HG03460 (cell line): ENCODE measurements around the gene SNAPIN.
"Not testable (repeated sequence)": the region's sequence is repeated elsewhere in the genome, so short reads cannot be mapped to it uniquely, and the experiment has no call there.

Experiments used
- ATAC-seq: cut with Tn5 transposase; IDR thresholded peaks from one replicate; pipeline ENCODE4 v1.9.1; 2021; ENCODE audit not compliant: unreplicated experiment

The SNAPIN gene

DNA sequence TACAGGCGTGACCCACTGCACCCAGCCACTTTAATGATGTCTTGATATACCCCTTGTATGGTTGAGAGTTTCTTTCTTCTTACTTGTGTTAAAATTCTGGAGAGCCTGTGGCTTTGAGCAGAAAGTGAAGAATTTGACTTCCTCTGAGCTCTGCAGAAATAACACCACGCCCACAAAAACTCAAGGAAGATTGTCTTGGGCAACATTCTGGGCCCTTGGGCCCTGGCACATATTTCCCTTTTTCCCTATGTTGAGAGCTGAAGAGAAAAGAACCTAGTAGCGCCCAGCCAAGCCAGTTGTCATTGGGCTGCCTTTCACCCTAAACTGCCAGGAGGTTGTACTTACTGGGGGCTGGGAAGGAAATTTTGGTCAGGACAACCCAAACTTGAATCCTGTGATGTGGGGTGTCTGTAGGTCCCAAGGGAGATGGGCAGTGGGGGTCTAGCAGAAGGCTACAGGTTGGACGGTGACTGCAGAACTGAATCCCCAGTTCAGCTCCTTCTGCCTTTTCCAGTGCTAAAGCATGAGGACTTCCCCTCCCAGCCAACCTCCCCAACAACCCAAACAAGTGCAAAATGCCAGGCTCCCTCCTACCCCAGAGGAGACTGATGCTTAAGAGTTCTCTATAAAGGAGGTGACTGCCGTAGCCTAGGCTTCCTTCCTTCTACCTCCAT is 11.7 kb upstream of the SNAPIN start:
- no peak for ATAC-seq

GRCh38 chr1:153647346-153647714 is 11.2 kb upstream of the SNAPIN start:
- ATAC-seq, result no peak

- no peak for ATAC-seq
Observed at GRCh38 chr1:153648000-153648643, 10.4 kb upstream of the SNAPIN start.

DNA sequence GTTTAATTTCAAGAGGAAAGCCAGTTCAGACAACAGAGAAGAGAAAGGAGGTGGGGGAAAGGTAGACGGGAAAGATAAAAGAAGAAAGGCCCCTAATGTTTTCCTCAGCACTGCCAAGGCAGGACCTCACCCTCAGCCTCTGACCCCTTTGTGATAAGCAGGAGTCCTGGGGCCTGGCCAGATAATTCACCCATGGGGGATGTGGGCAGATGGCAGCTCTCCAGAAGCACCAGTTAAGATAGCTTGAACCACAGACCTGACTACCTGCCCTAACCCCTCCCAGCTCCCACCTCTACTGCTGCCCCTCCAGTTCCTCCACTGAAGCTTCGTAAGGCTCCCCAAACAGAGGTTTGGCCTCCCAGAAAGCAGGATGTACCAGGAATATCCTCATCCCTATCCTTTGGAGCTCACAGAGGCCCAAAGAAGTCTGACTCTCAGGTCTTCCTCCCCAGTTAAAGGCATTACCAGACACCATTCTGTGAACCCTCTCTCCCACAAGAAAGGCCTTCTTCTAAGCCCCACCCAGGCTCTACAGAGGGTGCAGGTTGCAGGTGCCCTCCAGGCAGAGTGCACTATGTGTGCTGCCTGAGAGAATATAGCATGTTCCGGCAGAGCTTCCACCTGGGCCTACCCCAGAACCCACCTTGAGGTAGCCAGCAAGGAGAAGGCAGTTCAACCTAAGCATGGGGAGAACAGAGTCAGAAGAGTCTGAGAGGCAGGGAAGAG is 9.2 kb upstream of the SNAPIN start:
- no peak for ATAC-seq

- no peak for ATAC-seq
Observed at GRCh38 chr1:153649863-153650235, 8.7 kb upstream of the SNAPIN start.

GRCh38 chr1:153651771-153652170 is 6.7 kb upstream of the SNAPIN start:
- no peak for ATAC-seq

GRCh38 chr1:153652805-153653500 is 5.5 kb upstream of the SNAPIN start:
- no peak for ATAC-seq

GRCh38 chr1:153655333-153655732 is 3.2 kb upstream of the SNAPIN start:
- ATAC-seq, result no peak

GRCh38 chr1:153659175-153659534 is 652 bp downstream of the SNAPIN start:
- no peak for ATAC-seq

DNA sequence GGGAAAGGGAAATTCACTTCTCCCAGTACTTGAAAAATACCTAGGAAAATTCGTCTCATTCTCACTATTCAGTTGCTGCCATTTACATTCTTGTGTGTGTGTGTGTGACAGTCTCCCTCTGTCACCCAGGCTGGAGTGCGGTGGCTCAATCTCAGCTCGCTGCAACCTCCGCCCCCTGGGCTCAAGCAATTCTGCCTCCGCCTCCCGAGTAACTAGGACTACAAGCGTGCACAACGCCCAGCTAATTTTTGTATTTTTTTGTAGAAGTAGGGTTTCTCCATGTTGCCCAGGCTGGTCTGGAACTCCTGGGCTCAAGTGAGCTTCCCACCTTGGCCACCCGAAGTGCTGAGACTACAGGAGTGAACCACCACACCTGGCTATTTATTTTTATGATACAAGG is 1.2 kb downstream of the SNAPIN start:
- no peak for ATAC-seq

DNA sequence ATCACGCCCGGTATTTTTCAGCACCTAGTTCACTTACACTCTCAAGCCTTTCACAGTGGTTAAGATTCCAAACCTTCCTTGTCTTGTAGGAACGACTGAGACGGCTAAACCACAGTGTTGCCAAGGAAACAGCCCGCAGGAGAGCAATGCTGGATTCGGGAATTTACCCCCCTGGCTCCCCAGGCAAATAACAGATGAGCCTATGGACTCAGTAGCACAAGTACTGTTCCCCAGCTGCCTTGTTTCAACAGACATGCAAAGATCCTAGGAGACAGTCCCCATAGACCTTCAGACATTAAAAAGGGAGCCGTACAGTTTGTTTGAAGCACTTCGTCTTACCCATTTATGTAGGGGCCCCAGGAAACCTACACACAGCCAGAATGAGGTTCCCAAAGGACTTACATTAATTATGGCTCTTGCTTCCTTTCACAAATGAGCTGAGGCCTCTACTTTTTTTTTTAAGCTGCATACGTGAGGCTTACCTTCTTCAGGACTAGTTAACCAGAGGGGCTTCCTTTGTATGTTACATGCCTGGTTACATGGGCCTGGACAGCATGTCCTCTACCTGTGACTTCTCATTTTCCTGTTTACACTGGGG is 2.7 kb downstream of the SNAPIN start:
- ATAC-seq, result no peak

DNA sequence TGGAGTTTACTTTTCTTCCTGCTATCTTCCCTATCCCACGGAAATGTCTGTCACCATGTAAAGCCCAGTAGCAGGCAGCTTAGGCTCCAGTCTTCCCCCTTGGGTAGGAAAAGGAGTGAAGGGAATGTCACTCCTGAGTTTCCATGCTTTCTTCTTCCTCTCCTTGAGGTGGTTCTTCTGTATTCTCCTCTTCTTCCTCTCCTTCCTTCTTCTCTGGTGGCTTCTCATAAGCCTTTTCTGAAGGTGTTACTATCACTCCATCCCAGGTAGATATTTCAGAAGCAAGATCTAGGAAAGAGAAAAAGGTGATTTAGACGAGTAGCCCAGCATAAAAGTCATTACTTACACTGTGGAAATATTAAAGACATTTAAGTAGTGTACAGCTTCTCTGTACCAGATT is 3.8 kb downstream of the SNAPIN start:
- no peak for ATAC-seq

GRCh38 chr1:153663211-153663610 is 4.7 kb downstream of the SNAPIN start:
- ATAC-seq, result no peak

DNA sequence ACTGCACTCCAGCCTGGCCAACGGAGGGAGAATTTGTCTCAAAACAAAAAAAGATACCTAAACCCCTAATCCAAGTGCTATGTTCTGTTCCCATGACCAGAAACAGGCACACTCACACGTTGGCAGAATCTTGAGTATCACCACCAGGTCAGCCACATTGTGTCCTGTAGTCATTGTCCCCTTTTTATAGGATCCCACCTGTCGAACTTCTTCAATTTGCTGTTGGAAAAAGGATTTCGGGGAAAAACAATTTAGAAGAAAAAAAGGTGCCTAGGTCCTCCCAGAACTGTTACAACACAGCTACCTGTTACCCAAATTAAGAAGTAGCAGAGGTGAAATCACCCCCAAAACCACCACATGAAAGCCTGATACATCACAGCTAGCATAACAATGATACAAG is 8.9 kb downstream of the SNAPIN start:
- no peak for ATAC-seq

DNA sequence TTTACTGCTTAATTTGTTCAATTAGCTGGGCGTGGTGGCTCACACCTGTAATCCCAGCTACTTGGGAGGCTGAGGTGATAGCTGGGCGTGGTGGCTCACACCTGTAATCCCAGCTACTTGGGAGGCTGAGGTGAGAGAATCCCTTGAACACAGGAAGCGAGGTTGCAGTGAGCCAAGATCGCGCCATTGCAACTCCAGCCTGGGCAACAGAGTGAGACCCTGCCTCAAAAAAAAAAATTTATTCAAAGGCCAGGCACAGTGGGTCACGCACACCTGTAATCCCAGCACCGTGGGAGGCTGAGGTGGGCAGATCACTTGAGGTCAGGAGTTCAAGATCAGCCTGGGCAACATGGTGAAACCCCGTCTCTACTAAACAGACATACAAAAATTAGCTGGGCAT is 10.2 kb downstream of the SNAPIN start:
- not testable (repeated sequence) for ATAC-seq

DNA sequence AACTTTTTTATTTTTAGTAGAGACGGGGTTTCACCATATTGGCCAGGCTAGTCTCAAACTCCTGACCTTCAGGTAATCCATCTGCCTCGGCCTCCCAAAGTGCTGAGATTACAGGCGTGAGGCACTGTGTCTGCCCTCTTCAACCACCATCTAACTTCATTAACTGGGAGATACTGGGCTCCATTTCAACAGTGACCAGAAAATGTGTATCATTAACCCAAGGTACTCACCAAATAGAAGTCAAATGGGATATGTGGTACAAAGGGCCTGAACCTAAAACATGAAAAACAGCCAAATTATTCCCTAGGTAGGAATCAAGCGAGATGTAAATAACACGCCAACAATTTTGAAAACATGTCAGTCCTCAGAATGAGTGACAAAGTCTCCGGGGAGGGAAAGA is 11.1 kb downstream of the SNAPIN start:
- ATAC-seq, result no peak

- no peak for ATAC-seq
Observed at GRCh38 chr1:153670257-153670858, 11.9 kb downstream of the SNAPIN start.

GRCh38 chr1:153670859-153671627 is 12.5 kb downstream of the SNAPIN start, which contains the start of gene ILF2:
ILF2 (minus strand) TSS chr1:153670993; CDS start chr1:153670922, 71 bp downstream.
- ATAC-seq, result peak; percentile 82

- peak; percentile 15 for ATAC-seq
Observed at GRCh38 chr1:153671628-153672353, 13.3 kb downstream of the SNAPIN start.
